SU-DHL-6 (cell line): ENCODE results near the gene PRR20G.

Experiments
- CTCF ChIP-seq: fragments of 200-600 bp; sonication (generic); IDR thresholded peaks from one replicate; pipeline ENCODE4 v1.5.1; 2017; ENCODE audit warnings: antibody characterized with exemption, mild to moderate bottlenecking, low read length, moderate library complexity; ENCODE audit not compliant: insufficient read depth, poor library complexity, severe bottlenecking
- EZH2phosphoT487 ChIP-seq: fragments of 200-600 bp; sonication (generic), shearing (Covaris generic); conservative IDR thresholded peaks from 2 replicates; pipeline ENCODE4 v1.6.1; 2018; ENCODE audit warnings: mild to moderate bottlenecking, antibody characterized with exemption, low read length, moderate library complexity, mixed read lengths

DNA sequence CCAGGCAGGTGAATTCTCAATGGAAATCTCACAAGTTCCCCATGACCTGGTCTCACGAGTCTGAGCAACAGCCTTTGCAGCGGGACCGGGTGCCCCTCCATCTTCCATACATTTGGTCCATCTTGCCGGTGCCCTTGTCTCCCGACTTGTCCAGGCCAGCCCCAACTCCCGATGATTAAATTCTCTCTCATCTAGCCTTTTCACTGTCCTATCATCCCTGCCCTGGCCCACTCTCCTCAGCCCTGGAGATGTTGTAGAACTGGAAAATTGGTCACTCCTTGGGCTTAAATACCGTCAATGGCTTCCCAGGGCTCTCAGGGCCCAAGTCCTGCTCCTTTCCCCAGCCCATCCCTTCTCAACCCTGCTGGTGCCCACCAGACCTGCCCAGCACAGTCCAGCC lies 34.4 kb downstream of the PRR20G start:
- no peak for TF ChIP-seq CTCF
- TF ChIP-seq EZH2phosphoT487: no peak
